H9 (cell line): ENCODE results near the gene KDM2A. TPM values are rescaled to one million over a fixed set of nuclear protein-coding genes. Genes with fewer than 3 reads are reported as not detected.

Experiments used
- DNase-seq: peaks from one replicate; pipeline ENCODE4 v3.0.0-alpha.2; 2017
- H2AFZ ChIP-seq: one replicate; pipeline ENCODE4 v1.6.1; 2013; ENCODE audit warnings: mild to moderate bottlenecking, low read length, control low read depth, moderate library complexity
- H2AK5ac ChIP-seq: 2 replicates; pipeline ENCODE4 v1.6.1; 2013; ENCODE audit warnings: low read length, control low read depth, mixed read lengths; ENCODE audit not compliant: insufficient read length
- H2BK120ac ChIP-seq: one replicate; pipeline ENCODE4 v1.6.1; 2013; ENCODE audit warnings: low read depth, mild to moderate bottlenecking, low read length, control low read depth, inconsistent platforms; ENCODE audit not compliant: poor library complexity, severe bottlenecking
- H2BK12ac ChIP-seq: 2 replicates; pipeline ENCODE4 v1.6.1; 2013; ENCODE audit warnings: low read length, control low read depth, mixed read lengths, low read depth; ENCODE audit not compliant: insufficient read length
- H2BK15ac ChIP-seq: 2 replicates; pipeline ENCODE4 v1.6.1; 2013; ENCODE audit warnings: low read depth, low read length, control low read depth
- H2BK20ac ChIP-seq: one replicate; pipeline ENCODE4 v1.6.1; 2013; ENCODE audit warnings: low read depth, mild to moderate bottlenecking, low read length, control low read depth, inconsistent platforms; ENCODE audit not compliant: poor library complexity, severe bottlenecking
- H2BK5ac ChIP-seq: 2 replicates; pipeline ENCODE4 v1.6.1; 2013; ENCODE audit warnings: low read length, control low read depth, mixed read lengths; ENCODE audit not compliant: insufficient read length
- H3K14ac ChIP-seq: 2 replicates; pipeline ENCODE4 v1.6.1; 2013; ENCODE audit warnings: low read length, control low read depth; ENCODE audit not compliant: insufficient read depth
- H3K18ac ChIP-seq: 2 replicates; pipeline ENCODE4 v1.6.1; 2013; ENCODE audit warnings: low read depth, mild to moderate bottlenecking, mixed read lengths, low read length, control low read depth; ENCODE audit not compliant: insufficient read length
- H3K23ac ChIP-seq: 2 replicates; pipeline ENCODE4 v1.6.1; 2013; ENCODE audit warnings: low read length, control low read depth, mixed read lengths, low read depth; ENCODE audit not compliant: insufficient read length
- H3K23me2 ChIP-seq: 2 replicates; pipeline ENCODE4 v1.6.1; 2013; ENCODE audit warnings: low read depth, mild to moderate bottlenecking, mixed read lengths, low read length, control low read depth; ENCODE audit not compliant: insufficient read length, poor library complexity, severe bottlenecking
- H3K27ac ChIP-seq: 2 replicates; pipeline ENCODE4 v1.5.1; 2013; ENCODE audit warnings: low read length, control low read depth, mixed read lengths, low read depth; ENCODE audit not compliant: insufficient read length
- H3K27me3 ChIP-seq: 2 replicates; pipeline ENCODE4 v1.6.1; 2013; ENCODE audit warnings: low read length, control low read depth, inconsistent platforms; ENCODE audit not compliant: insufficient read depth
- H3K4ac ChIP-seq: 2 replicates; pipeline ENCODE4 v1.6.1; 2013; ENCODE audit warnings: low read depth, mild to moderate bottlenecking, control low read depth, inconsistent platforms, low read length, moderate library complexity
- H3K4me1 ChIP-seq: 2 replicates; pipeline ENCODE4 v1.6.1; 2013; ENCODE audit warnings: low read length, control low read depth, inconsistent platforms; ENCODE audit not compliant: insufficient read depth
- H3K4me2 ChIP-seq: 2 replicates; pipeline ENCODE4 v1.6.1; 2013; ENCODE audit warnings: low read length, control low read depth, mixed read lengths; ENCODE audit not compliant: insufficient read length, insufficient read depth
- H3K56ac ChIP-seq: 2 replicates; pipeline ENCODE4 v1.6.1; 2013; ENCODE audit warnings: low read depth, mild to moderate bottlenecking, mixed read lengths, low read length, control low read depth; ENCODE audit not compliant: insufficient read length
- H3K79me1 ChIP-seq: 2 replicates; pipeline ENCODE4 v1.6.1; 2013; ENCODE audit warnings: low read depth, mild to moderate bottlenecking, moderate library complexity, low read length, control low read depth, inconsistent platforms; ENCODE audit not compliant: insufficient read depth, poor library complexity, severe bottlenecking
- H3K79me2 ChIP-seq: 2 replicates; pipeline ENCODE4 v1.6.1; 2013; ENCODE audit warnings: low read length, control low read depth, inconsistent platforms; ENCODE audit not compliant: insufficient read depth
- H3K9ac ChIP-seq: 2 replicates; pipeline ENCODE4 v1.6.1; 2013; ENCODE audit warnings: low read length, control low read depth, mixed read lengths; ENCODE audit not compliant: insufficient read length; ENCODE audit errors: extremely low read depth
- H3K9me3 ChIP-seq: one replicate; pipeline ENCODE4 v1.6.1; 2013; ENCODE audit warnings: low read depth, low read length, inconsistent platforms; ENCODE audit not compliant: control insufficient read depth
- H3T11ph ChIP-seq: one replicate; pipeline ENCODE4 v1.6.1; 2013; ENCODE audit warnings: mild to moderate bottlenecking, low read length, control low read depth, inconsistent platforms
- H4K20me1 ChIP-seq: one replicate; pipeline ENCODE4 v1.6.1; 2013; ENCODE audit not compliant: control insufficient read depth, insufficient read length, insufficient read depth
- H4K5ac ChIP-seq: 2 replicates; pipeline ENCODE4 v1.6.1; 2013; ENCODE audit warnings: low read depth, mild to moderate bottlenecking, mixed read lengths, low read length, control low read depth; ENCODE audit not compliant: insufficient read length
- H4K8ac ChIP-seq: replicated peaks from 2 replicates; pipeline ENCODE4 v1.6.1; 2013; ENCODE audit warnings: low read length, control low read depth, mixed read lengths, low read depth; ENCODE audit not compliant: insufficient read length
- H4K91ac ChIP-seq: 2 replicates; pipeline ENCODE4 v1.6.1; 2013; ENCODE audit warnings: low read depth, mild to moderate bottlenecking, moderate library complexity, mixed read lengths, low read length, control low read depth; ENCODE audit not compliant: insufficient read length
- H3K27ac Mint-ChIP-seq, 3 experiments: 2 replicates in 2 of 3; 3 replicates in 1 of 3; pipeline ENCODE4 v1.8.0; 2020 to 2021; ENCODE audit warnings: mixed read lengths in 3 of 3, mild to moderate bottlenecking in 1 of 3, moderate library complexity in 1 of 3
- H3K27me3 Mint-ChIP-seq: 2 replicates; pipeline ENCODE4 v1.8.0; 2021; ENCODE audit warnings: low read depth, mild to moderate bottlenecking, moderate library complexity, mixed read lengths
- H3K36me3 Mint-ChIP-seq, 3 experiments: 2 replicates in 2 of 3; 3 replicates in 1 of 3; pipeline ENCODE4 v1.8.0; 2020 to 2021; ENCODE audit warnings: low read depth in 3 of 3, mixed read lengths in 3 of 3; ENCODE audit not compliant: insufficient read depth in 1 of 3
- H3K4me1 Mint-ChIP-seq, 2 experiments: 2 replicates each; pipeline ENCODE4 v1.8.0; 2020; ENCODE audit warnings: mixed read lengths in 2 of 2
- H3K4me3 Mint-ChIP-seq, 2 experiments: 2 replicates in 1 of 2; 3 replicates in 1 of 2; pipeline ENCODE4 v1.8.0; 2020 to 2021; ENCODE audit warnings: mild to moderate bottlenecking in 2 of 2, mixed read lengths in 2 of 2, moderate library complexity in 1 of 2
- H3K9me3 Mint-ChIP-seq, 2 experiments: 2 replicates in 1 of 2; 3 replicates in 1 of 2; pipeline ENCODE4 v1.8.0; 2020; ENCODE audit warnings: mild to moderate bottlenecking in 2 of 2, mixed read lengths in 2 of 2, moderate library complexity in 1 of 2
- CTCF ChIP-seq: fragments of 200-600 bp; sonication (generic); conservative IDR thresholded peaks from 3 replicates; pipeline ENCODE4 v1.8.0; 2021; ENCODE audit warnings: antibody characterized with exemption, mild to moderate bottlenecking
- WGBS: extraction: QIAGEN DNeasy Blood & Tissue Kit; methylation state at CpG from one replicate; pipeline ENCODE4 v1.1.7; 2013; ENCODE audit warnings: missing lambda C conversion rate, low lambda C conversion rate, mixed read lengths; ENCODE audit not compliant: insufficient read length; ENCODE audit errors: extremely low coverage; 5-methylcytosine and 5-hydroxymethylcytosine counted together
- total RNA-seq: library from RNA; stranded (reverse); gene quantifications from 2 replicates; pipeline ENCODE4 v1.2.1, GENCODE V29; 2021

Gene KDM2A
- total RNA-seq, 1 experiment from 2014 or later, result 85.9 TPM

GRCh38 chr11:67278939-67279588, 160.0 kb downstream of the KDM2A start:
- Histone ChIP-seq H3K79me2 (no peaks in the 10 kb centered on the region; the same call in 1 of the 2 replicates), H4K5ac (no peak overlapping the region), H3K18ac (no peak overlapping the region), H3K9me3 (no peaks in the 10 kb centered on the region), H2AK5ac (no peak overlapping the region), H3K23me2 (no peaks in the 10 kb centered on the region), H2BK120ac (no peak overlapping the region), H2BK12ac (no peak overlapping the region), H3K14ac (no peak overlapping the region), H3K23ac (no peak overlapping the region), H3K56ac (no peak overlapping the region), H3K79me1 (no peaks in the 10 kb centered on the region), H2BK15ac (no peak overlapping the region), H4K8ac (no peak overlapping the region), H2BK20ac (no peak overlapping the region), H3K9ac (no peak overlapping the region), H3K4me1 (peaks cover 2% of the 10 kb centered on the region; the same call in 1 of the 2 replicates), H3K27ac (no peak overlapping the region), H4K91ac (no peak overlapping the region), H3T11ph (no peak overlapping the region), H2BK5ac (no peak overlapping the region), H3K4me2 (no peak overlapping the region), H4K20me1 (no peaks in the 10 kb centered on the region), H2AFZ (no peak overlapping the region), H3K4ac (no peak overlapping the region), H3K27me3 (no peaks in the 10 kb centered on the region)
- Mint-ChIP-seq H3K4me1 (peaks cover 14 to 23% of the 10 kb centered on the region in 2 experiments), H3K27ac (no peak overlapping the region), H3K4me3 (no peak overlapping the region), H3K27me3 (no peaks in the 10 kb centered on the region), H3K36me3 (peaks cover 17 to 50% (median 48%) of the 10 kb centered on the region in 3 experiments; a peak in 6 of 7 replicates), H3K9me3 (no peaks in the 10 kb centered on the region)
- TF ChIP-seq CTCF, result no peak
- no CpG with 5 or more reads among the region's 14 CpGs for WGBS
- no peak for DNase-seq
